Retinal pigment epithelial cell (primary cell): ENCODE measurements around the gene CDH8.
"Not testable (repeated sequence)": the region's sequence is repeated elsewhere in the genome, so short reads cannot be mapped to it uniquely, and the experiment has no call there.

Experiments used
- DNase-seq: peaks from one replicate; pipeline ENCODE4 v3.0.0-alpha.2; 2010; ENCODE audit warnings: low read depth
- H3K4me3 ChIP-seq: 2 replicates; pipeline ENCODE4 v1.5.1; 2011; ENCODE audit warnings: mild to moderate bottlenecking, low read length, control low read depth, moderate library complexity
- TF ChIP-seq, protein P1 (sequence below): conservative IDR thresholded peaks from 2 replicates; pipeline ENCODE4 v1.5.1; 2011; ENCODE audit warnings: low read depth, low read length, control low read depth, inconsistent platforms

CDH8 gene

GRCh38 chr16:61923629-61924028 is 112.6 kb downstream of the CDH8 start:
- TF ChIP-seq, protein P1, sequence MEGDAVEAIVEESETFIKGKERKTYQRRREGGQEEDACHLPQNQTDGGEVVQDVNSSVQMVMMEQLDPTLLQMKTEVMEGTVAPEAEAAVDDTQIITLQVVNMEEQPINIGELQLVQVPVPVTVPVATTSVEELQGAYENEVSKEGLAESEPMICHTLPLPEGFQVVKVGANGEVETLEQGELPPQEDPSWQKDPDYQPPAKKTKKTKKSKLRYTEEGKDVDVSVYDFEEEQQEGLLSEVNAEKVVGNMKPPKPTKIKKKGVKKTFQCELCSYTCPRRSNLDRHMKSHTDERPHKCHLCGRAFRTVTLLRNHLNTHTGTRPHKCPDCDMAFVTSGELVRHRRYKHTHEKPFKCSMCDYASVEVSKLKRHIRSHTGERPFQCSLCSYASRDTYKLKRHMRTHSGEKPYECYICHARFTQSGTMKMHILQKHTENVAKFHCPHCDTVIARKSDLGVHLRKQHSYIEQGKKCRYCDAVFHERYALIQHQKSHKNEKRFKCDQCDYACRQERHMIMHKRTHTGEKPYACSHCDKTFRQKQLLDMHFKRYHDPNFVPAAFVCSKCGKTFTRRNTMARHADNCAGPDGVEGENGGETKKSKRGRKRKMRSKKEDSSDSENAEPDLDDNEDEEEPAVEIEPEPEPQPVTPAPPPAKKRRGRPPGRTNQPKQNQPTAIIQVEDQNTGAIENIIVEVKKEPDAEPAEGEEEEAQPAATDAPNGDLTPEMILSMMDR, result no peak
- DNase-seq, result no peak
- no peak overlapping the region for H3K4me3 ChIP-seq

GRCh38 chr16:61921373-61921772 is 114.9 kb downstream of the CDH8 start:
- DNase-seq, result no peak
- no peak overlapping the region for H3K4me3 ChIP-seq
- TF ChIP-seq, protein P1, result no peak

- DNase-seq, H3K4me3 ChIP-seq: not testable (repeated sequence)
Measured at GRCh38 chr16:61917865-61918826, 118.1 kb downstream of the CDH8 start.

GRCh38 chr16:61915569-61915968 is 120.7 kb downstream of the CDH8 start:
- H3K4me3 ChIP-seq, result no peak overlapping the region
- TF ChIP-seq, protein P1, result no peak
- no peak for DNase-seq

DNA sequence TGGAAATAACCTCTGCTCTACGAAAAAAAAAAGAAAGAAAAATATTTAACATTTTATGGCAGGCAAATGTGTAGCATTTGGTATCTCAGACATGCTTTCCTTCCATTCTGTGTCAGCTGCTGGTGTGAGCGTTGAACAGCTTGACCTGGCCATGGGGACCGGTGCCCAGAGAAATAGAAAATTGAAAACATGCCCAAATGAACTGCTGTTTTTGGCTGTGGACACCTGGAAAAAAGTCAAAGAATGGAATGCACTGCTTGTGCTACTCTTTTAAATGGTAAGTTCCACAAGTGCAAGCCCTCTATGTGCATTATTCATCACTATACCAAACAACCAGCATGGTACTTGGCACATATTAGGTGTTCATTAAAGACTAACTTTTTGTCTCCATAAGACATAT is 127.2 kb downstream of the CDH8 start:
- no peak overlapping the region for H3K4me3 ChIP-seq
- no peak for DNase-seq
- TF ChIP-seq, protein P1, result no peak

DNA sequence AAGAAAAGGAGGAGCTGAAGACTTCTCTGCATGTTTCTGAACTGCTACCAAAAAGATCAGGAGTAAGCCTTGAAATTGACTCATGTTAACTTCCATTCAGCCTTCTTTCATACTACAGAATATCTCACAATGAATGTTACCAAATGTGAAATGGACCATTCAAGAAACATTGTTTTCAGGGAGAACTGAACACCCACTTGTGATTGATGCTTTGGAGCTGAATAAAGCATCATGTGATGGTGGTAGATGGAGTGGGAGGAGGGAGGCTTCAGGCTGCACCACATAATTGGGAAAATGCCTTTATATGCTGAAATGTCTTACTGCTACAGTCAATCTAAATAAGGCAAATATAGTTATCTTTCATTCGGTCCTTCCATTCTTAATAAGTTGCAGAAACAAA is 127.8 kb downstream of the CDH8 start:
- TF ChIP-seq, protein P1, result no peak
- H3K4me3 ChIP-seq, result no peak overlapping the region
- no peak for DNase-seq

GRCh38 chr16:61901689-61902088 is 134.5 kb downstream of the CDH8 start:
- DNase-seq, result no peak
- TF ChIP-seq, protein P1, result no peak
- no peak overlapping the region for H3K4me3 ChIP-seq
